HCT116 (cell line): Measurements from ENCODE around the gene OR2T1.

Source experiments
- CBX3 ChIP-seq: IDR thresholded peaks from 2 replicates; pipeline ENCODE4 v1.6.1; 2012; ENCODE audit warnings: low read depth
- CEBPB ChIP-seq: IDR thresholded peaks from 2 replicates; pipeline ENCODE4 v1.6.1; 2012; ENCODE audit warnings: low read depth
- EGR1 ChIP-seq: IDR thresholded peaks from 2 replicates; pipeline ENCODE4 v1.6.1; 2012; ENCODE audit warnings: low read depth
- ELF1 ChIP-seq: IDR thresholded peaks from 2 replicates; pipeline ENCODE4 v1.6.1; 2012; ENCODE audit warnings: low read depth, borderline replicate concordance
- EZH2 ChIP-seq: fragments of 200-600 bp; sonication (generic); IDR thresholded peaks from 2 replicates; pipeline ENCODE4 v1.6.1; 2017; ENCODE audit warnings: antibody characterized with exemption, mixed run types
- FOSL1 ChIP-seq: IDR thresholded peaks from 2 replicates; pipeline ENCODE4 v1.6.1; 2012; ENCODE audit warnings: low read depth
- POLR2A ChIP-seq: IDR thresholded peaks from 2 replicates; pipeline ENCODE4 v1.7.0; 2011; ENCODE audit warnings: borderline replicate concordance; ENCODE audit not compliant: insufficient read depth, insufficient read length; ENCODE audit errors: extremely low read depth
- POLR2AphosphoS5 ChIP-seq: IDR thresholded peaks from 2 replicates; pipeline ENCODE4 v1.6.1; 2011; ENCODE audit warnings: mild to moderate bottlenecking, low read depth, low read length, moderate library complexity
- REST ChIP-seq: IDR thresholded peaks from 2 replicates; pipeline ENCODE4 v1.6.1; 2012; ENCODE audit warnings: low read depth
- SIN3A ChIP-seq: IDR thresholded peaks from 2 replicates; pipeline ENCODE4 v1.6.1; 2012; ENCODE audit warnings: low read depth
- ZNF274 ChIP-seq: fragments of 200-500 bp; sonication (Bioruptor generic); IDR thresholded peaks from 2 replicates; pipeline ENCODE4 v1.6.1; 2014; ENCODE audit warnings: mild to moderate bottlenecking, low read depth, low read length, inconsistent platforms
- TF ChIP-seq, protein P1 (sequence below), 3 experiments: fragments of 200-600 bp in 1 of 3; sonication (generic) in 1 of 3; IDR thresholded peaks in 2 of 3; conservative IDR thresholded peaks in 1 of 3; 2 replicates each; pipeline ENCODE4 v1.5.1; 2012 to 2017; ENCODE audit warnings: low read depth in 2 of 3, low read length in 2 of 3, antibody characterized with exemption in 1 of 3, borderline replicate concordance in 1 of 3, control low read depth in 1 of 3, mild to moderate bottlenecking in 1 of 3, mixed read lengths in 1 of 3, mixed run types in 1 of 3, moderate library complexity in 1 of 3; ENCODE audit not compliant: insufficient read depth in 1 of 3
- TF ChIP-seq, protein P2 (sequence below): IDR thresholded peaks from 2 replicates; pipeline ENCODE4 v1.6.1; 2011; ENCODE audit warnings: mild to moderate bottlenecking, low read length, moderate library complexity; ENCODE audit not compliant: insufficient replicate concordance; ENCODE audit errors: extremely low read depth

GRCh38 chr1:248421384-248421783 lies 18.5 kb downstream of the OR2T1 start:
- TF ChIP-seq, protein P1, sequence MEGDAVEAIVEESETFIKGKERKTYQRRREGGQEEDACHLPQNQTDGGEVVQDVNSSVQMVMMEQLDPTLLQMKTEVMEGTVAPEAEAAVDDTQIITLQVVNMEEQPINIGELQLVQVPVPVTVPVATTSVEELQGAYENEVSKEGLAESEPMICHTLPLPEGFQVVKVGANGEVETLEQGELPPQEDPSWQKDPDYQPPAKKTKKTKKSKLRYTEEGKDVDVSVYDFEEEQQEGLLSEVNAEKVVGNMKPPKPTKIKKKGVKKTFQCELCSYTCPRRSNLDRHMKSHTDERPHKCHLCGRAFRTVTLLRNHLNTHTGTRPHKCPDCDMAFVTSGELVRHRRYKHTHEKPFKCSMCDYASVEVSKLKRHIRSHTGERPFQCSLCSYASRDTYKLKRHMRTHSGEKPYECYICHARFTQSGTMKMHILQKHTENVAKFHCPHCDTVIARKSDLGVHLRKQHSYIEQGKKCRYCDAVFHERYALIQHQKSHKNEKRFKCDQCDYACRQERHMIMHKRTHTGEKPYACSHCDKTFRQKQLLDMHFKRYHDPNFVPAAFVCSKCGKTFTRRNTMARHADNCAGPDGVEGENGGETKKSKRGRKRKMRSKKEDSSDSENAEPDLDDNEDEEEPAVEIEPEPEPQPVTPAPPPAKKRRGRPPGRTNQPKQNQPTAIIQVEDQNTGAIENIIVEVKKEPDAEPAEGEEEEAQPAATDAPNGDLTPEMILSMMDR (IDR thresholded peaks at IDR 0.05 in 2 of 3, conservative IDR thresholded peaks at IDR 0.05 in 1 of 3; ENCODE audit: borderline replicate concordance in 1 of 3, insufficient read depth in 1 of 3, low read depth in 2 of 3, low read length in 2 of 3) = no peak
- TF ChIP-seq EGR1 (no peak), FOSL1 (no peak), SIN3A (no peak), ELF1 (no peak), ZNF274 (no peak), POLR2A (no peak), POLR2AphosphoS5 (no peak), EZH2 (no peak), REST (no peak), CEBPB (no peak), CBX3 (no peak)
- TF ChIP-seq, protein P2, sequence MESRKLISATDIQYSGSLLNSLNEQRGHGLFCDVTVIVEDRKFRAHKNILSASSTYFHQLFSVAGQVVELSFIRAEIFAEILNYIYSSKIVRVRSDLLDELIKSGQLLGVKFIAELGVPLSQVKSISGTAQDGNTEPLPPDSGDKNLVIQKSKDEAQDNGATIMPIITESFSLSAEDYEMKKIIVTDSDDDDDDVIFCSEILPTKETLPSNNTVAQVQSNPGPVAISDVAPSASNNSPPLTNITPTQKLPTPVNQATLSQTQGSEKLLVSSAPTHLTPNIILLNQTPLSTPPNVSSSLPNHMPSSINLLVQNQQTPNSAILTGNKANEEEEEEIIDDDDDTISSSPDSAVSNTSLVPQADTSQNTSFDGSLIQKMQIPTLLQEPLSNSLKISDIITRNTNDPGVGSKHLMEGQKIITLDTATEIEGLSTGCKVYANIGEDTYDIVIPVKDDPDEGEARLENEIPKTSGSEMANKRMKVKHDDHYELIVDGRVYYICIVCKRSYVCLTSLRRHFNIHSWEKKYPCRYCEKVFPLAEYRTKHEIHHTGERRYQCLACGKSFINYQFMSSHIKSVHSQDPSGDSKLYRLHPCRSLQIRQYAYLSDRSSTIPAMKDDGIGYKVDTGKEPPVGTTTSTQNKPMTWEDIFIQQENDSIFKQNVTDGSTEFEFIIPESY = no peak
